GM18517 (cell line): ENCODE results near the gene ETV5.

ENCODE experiments used
- ATAC-seq: cut with Tn5 transposase; IDR thresholded peaks from one replicate; pipeline ENCODE4 v1.9.1; 2021; ENCODE audit warnings: mild to moderate bottlenecking, moderate library complexity; ENCODE audit not compliant: unreplicated experiment

ETV5 gene

GRCh38 chr3:186124592-186124991, 15.7 kb upstream of the ETV5 start:
- ATAC-seq: no peak

GRCh38 chr3:186123012-186123411, 14.1 kb upstream of the ETV5 start:
- no peak for ATAC-seq

GRCh38 chr3:186121968-186122367, 13.1 kb upstream of the ETV5 start:
- no peak for ATAC-seq

- no peak for ATAC-seq
Measured at GRCh38 chr3:186121278-186121677, 12.4 kb upstream of the ETV5 start.

GRCh38 chr3:186119499-186119898, 10.6 kb upstream of the ETV5 start:
- ATAC-seq: no peak

GRCh38 chr3:186118692-186119091, 9.8 kb upstream of the ETV5 start:
- ATAC-seq: no peak

GRCh38 chr3:186117521-186118134, 8.7 kb upstream of the ETV5 start:
- no peak for ATAC-seq

- no peak for ATAC-seq
Measured at GRCh38 chr3:186115239-186115996, 6.5 kb upstream of the ETV5 start.

- ATAC-seq: no peak
Measured at GRCh38 chr3:186110975-186111974, 2.4 kb upstream of the ETV5 start.

GRCh38 chr3:186109897-186110803, 1.3 kb upstream of the ETV5 start:
- ATAC-seq: no peak

GRCh38 chr3:186108106-186108940, 566 bp downstream of the ETV5 start:
- ATAC-seq: no peak

GRCh38 chr3:186107215-186108105, 1.4 kb downstream of the ETV5 start:
- ATAC-seq: no peak

- no peak for ATAC-seq
Measured at GRCh38 chr3:186105543-186105942, 3.3 kb downstream of the ETV5 start.

- ATAC-seq: no peak
Measured at GRCh38 chr3:186102687-186103086, 6.2 kb downstream of the ETV5 start.

GRCh38 chr3:186100398-186100797, 8.5 kb downstream of the ETV5 start:
- no peak for ATAC-seq

GRCh38 chr3:186099178-186099577, 9.7 kb downstream of the ETV5 start:
- no peak for ATAC-seq

GRCh38 chr3:186098740-186099139, 10.1 kb downstream of the ETV5 start:
- no peak for ATAC-seq

GRCh38 chr3:186097663-186098451, 11.0 kb downstream of the ETV5 start:
- no peak for ATAC-seq
